ENCODE results near the gene KLHL42. TPM values are rescaled to one million over a fixed set of nuclear protein-coding genes. Genes with fewer than 3 reads are reported as not detected.

KLHL42 gene
- total and polyA plus RNA-seq, 2 of the 8 experiments (the other 6 are each of a cell fraction or from before 2014, with no cell fraction given) = 13.6 to 21.6 TPM

DNA sequence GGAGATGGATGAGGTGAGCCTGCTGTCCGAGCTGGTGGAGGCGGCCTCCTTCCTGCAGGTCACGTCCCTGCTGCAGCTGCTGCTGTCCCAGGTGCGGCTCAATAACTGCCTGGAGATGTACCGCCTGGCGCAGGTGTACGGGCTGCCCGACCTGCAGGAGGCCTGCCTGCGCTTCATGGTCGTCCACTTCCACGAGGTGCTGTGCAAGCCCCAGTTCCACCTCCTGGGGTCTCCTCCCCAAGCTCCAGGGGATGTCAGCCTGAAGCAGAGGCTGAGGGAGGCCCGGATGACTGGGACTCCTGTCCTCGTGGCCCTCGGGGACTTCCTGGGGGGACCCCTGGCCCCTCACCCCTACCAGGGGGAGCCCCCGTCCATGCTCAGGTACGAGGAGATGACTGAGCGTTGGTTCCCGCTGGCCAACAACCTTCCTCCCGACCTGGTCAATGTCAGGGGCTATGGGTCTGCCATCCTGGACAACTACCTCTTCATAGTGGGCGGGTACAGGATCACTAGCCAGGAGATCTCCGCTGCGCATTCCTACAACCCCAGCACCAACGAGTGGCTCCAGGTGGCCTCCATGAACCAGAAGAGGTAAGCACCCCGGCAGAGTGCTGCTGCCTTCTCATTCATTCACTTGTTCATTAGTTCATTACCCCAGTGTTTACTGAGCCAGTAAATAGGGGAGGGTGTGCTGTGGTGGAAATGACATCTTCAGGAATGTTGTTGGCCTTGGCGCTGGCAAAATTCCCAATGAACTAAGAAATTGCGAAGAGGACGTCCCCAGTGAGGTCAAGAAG is 777 bp downstream of the KLHL42 start:
- peaks cover 0 to 2% (median 0%) of the 10 kb centered on the region in 4 experiments; a peak in 2 of 8 replicates for H3K36me3 ChIP-seq (ENCODE audit: control insufficient read depth in 2 of 4, insufficient read depth in 4 of 4, low read length in 3 of 4)
- H3K9ac ChIP-seq (replicated peaks in 1 of 4; ENCODE audit: extremely low read depth in 1 of 4, low read depth in 3 of 4, low read length in 3 of 4) = peak overlapping the region; percentile 77 to 94 (median 90)
- H2BK120ac ChIP-seq (replicated peaks; ENCODE audit: low read depth, low read length) = no peak overlapping the region
- H2BK5ac ChIP-seq (ENCODE audit: low read depth, low read length) = peak overlapping the region; percentile 72
- no peak overlapping the region; the same call in 1 of the 2 replicates for H2AFZ ChIP-seq (ENCODE audit: low read length)
- peaks cover 0 to 16% (median 11%) of the 10 kb centered on the region in 4 experiments; a peak in 6 of 7 replicates for H3K4me1 ChIP-seq (replicated peaks in 1 of 4; ENCODE audit: control insufficient read depth in 3 of 4, insufficient read depth in 4 of 4, low read length in 3 of 4)
- DNase-seq (ENCODE audit: low read depth in 1 of 2, low spot score in 2 of 2) (peak in 1 of 2 experiments; percentile 79), FAIRE-seq (no peak)
- H2AK5ac ChIP-seq (ENCODE audit: low read depth, low read length) = no peak overlapping the region
- peak overlapping the region; percentile 80 for H4K91ac ChIP-seq (replicated peaks; ENCODE audit: insufficient read length, low read length)
- H4K8ac ChIP-seq (ENCODE audit: extremely low read depth, insufficient read depth, low read length) = peak overlapping the region; percentile 97
- H2BK20ac ChIP-seq (ENCODE audit: low read length) = no peak overlapping the region; the same call in 1 of the 2 replicates
- no peaks in the 10 kb centered on the region for H4K20me1 ChIP-seq (replicated peaks in 1 of 2; ENCODE audit: control insufficient read depth in 1 of 2, insufficient read depth in 2 of 2, low read length in 2 of 2)
- peak overlapping the region; percentile 1 for H3K4ac ChIP-seq (replicated peaks; ENCODE audit: insufficient read length, low read depth, low read length)
- H3K14ac ChIP-seq (ENCODE audit: insufficient read length) = no peak overlapping the region
- peak overlapping the region; percentile 53 to 72 (median 69) for H3K4me3 ChIP-seq (ENCODE audit: extremely low read depth in 1 of 4, insufficient read depth in 2 of 4, low read depth in 3 of 4, low read length in 4 of 4)
- peak overlapping the region; percentile 45; the same call in 1 of the 2 replicates for H2BK12ac ChIP-seq (ENCODE audit: low read depth, low read length)
- no peaks in the 10 kb centered on the region for H3K79me1 ChIP-seq (ENCODE audit: low read depth, low read length)
- no peak overlapping the region for H3K27ac ChIP-seq (ENCODE audit: low read depth, low read length)
- peak overlapping the region; percentile 76 to 97 for H3K4me2 ChIP-seq (ENCODE audit: insufficient read depth in 1 of 2, low read depth in 2 of 2, low read length in 2 of 2)
- CTCF ChIA-PET (ENCODE audit: partially characterized antibody) = interaction anchor here (0.6 to 1.8 kb wide), 2 partner anchors 26 to 441 kb away, joined by 3 to 5 read pairs; no protein-coding TSS in a partner anchor
- H3K18ac ChIP-seq (ENCODE audit: extremely low read depth, low read length) = peak overlapping the region; percentile 25; the same call in 1 of the 2 replicates
- 0 out of 2 replicates have a peak overlapping the region, but pooled peaks have one; percentile 8 for H2BK15ac ChIP-seq (ENCODE audit: low read length)
- H3K23me2 ChIP-seq (ENCODE audit: low read depth, low read length) = peaks cover 11% of the 10 kb centered on the region
- 20% methylated on average over 21 of the region's 27 CpGs; no CpG with 5 or more reads in 1 of the 2 experiments for WGBS, 2 experiments (ENCODE audit: extremely low coverage in 1 of 2, insufficient coverage in 1 of 2, insufficient read length in 1 of 2, insufficient replicate concordance in 2 of 2, low coverage in 1 of 2, low lambda C conversion rate in 2 of 2, missing lambda C conversion rate in 1 of 2)
- no peaks in the 10 kb centered on the region for H3K27me3 ChIP-seq (replicated peaks in 1 of 4; ENCODE audit: control insufficient read depth in 3 of 4, extremely low read depth in 1 of 4, insufficient read depth in 3 of 4, low read length in 3 of 4)
- peaks cover 0 to 48% of the 10 kb centered on the region in 2 experiments; a peak in 3 of 4 replicates for H3K79me2 ChIP-seq (ENCODE audit: control insufficient read depth in 1 of 2, insufficient read depth in 2 of 2, low read length in 2 of 2)
- POLR2A ChIA-PET (ENCODE audit: partially characterized antibody) = interaction anchor here (0.5 to 3.0 kb wide), 20 partner anchors 8 to 169 kb away, joined by 3 to 18 read pairs (median 3); no protein-coding TSS in a partner anchor
- no peak overlapping the region for H3K23ac ChIP-seq (ENCODE audit: insufficient read length)
- H4K5ac ChIP-seq (ENCODE audit: insufficient read length, low read depth, low read length) = peak overlapping the region; percentile 78
- H3K56ac ChIP-seq (replicated peaks; ENCODE audit: insufficient read length, low read depth, low read length) = peak overlapping the region; percentile 82
- no peaks in the 10 kb centered on the region for H3K9me3 ChIP-seq (ENCODE audit: insufficient read depth in 2 of 2, low read depth in 1 of 2, low read length in 1 of 2)
- TF ChIP-seq SUZ12 (IDR thresholded peaks at IDR 0.05; ENCODE audit: low read length) (no peak), KDM4A (IDR thresholded peaks at IDR 0.05; ENCODE audit: low read depth, low read length, severe bottlenecking) (peak; percentile 29), TAF1 (IDR thresholded peaks at IDR 0.05; ENCODE audit: low read depth, low read length) (no peak; the same call in 1 of the 2 replicates), NRF1 (IDR thresholded peaks at IDR 0.05; ENCODE audit: low read depth, low read length) (no peak), MAFK (IDR thresholded peaks at IDR 0.05; ENCODE audit: low read depth, low read length) (no peak), FOSL1 (IDR thresholded peaks at IDR 0.05; ENCODE audit: insufficient read depth, low read depth, low read length) (no peak), SIX5 (IDR thresholded peaks at IDR 0.05; ENCODE audit: low read depth, low read length) (no peak), SP1 (IDR thresholded peaks at IDR 0.05; ENCODE audit: low read depth, low read length) (no peak), POLR2AphosphoS5 (IDR thresholded peaks at IDR 0.05; ENCODE audit: low read depth, low read length) (peak; percentile 68), POLR2A (IDR thresholded peaks at IDR 0.05; ENCODE audit: control extremely low read depth in 1 of 2, low read depth in 2 of 2, low read length in 2 of 2) (peak; percentile 25 to 84; a peak in 2 of 3 replicates), YY1 (IDR thresholded peaks at IDR 0.05; ENCODE audit: low read depth, low read length) (no peak)
- TF ChIP-seq, protein P1, sequence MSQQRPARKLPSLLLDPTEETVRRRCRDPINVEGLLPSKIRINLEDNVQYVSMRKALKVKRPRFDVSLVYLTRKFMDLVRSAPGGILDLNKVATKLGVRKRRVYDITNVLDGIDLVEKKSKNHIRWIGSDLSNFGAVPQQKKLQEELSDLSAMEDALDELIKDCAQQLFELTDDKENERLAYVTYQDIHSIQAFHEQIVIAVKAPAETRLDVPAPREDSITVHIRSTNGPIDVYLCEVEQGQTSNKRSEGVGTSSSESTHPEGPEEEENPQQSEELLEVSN (IDR thresholded peaks at IDR 0.05) = peak; percentile 9; the same call in 1 of the 2 replicates

Data from H1 (cell line).